Epithelial cell of prostate (primary cell): ENCODE measurements around the gene RPUSD2.
"Not testable (repeated sequence)": the region's sequence is repeated elsewhere in the genome, so short reads cannot be mapped to it uniquely, and the experiment has no call there.

ENCODE experiments used
- DNase-seq: peaks from one replicate; pipeline ENCODE4 v3.0.0-alpha.2; 2011; ENCODE audit warnings: low read depth, low spot score
- H3K27ac ChIP-seq: fragments of 450-650 bp; 2 replicates; pipeline ENCODE4 v1.5.1; 2017; ENCODE audit warnings: mild to moderate bottlenecking

RPUSD2 gene

DNA sequence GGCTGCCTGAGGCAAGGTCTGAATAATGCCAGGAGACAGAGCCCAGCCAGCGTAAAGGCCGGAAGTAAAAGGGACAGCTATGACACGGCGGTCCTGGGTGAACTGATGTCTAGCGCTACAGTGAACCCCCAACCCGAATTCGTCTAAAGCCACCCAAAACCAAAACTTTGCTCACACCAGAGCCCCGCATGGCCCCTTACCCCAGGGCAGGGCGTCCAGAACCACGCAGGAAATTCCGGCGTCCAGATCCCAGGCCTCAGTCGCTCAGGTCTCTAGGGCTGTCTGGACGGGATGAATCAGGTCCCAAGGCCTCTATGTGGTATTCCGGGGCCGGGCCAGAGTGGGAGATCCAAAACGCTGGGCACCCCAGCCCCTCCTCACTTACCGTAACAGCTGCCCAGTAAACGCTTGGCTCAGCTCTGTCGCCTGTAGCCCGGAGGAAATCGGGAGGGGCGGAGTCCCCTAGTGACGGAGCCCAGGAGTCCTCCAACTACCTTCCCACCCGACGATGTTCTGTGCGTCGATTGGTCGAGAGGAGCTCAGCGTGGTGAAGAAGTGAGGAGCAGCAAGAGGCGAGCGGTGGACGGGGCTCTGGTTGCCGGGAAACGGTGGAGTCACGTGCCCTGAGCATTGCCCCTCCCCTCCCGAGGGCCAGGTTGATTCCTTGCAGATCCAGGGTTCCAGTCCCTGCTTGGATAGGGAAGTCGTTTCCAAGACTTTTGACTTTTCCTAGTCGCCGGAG is 4.3 kb upstream of the RPUSD2 start, which contains the start of gene CCDC32:
Gene CCDC32 (minus strand): TSS at position 452 of the 742 bp plus-strand sequence. CDS start 2,027 bp downstream, outside the sequence.
- H3K27ac ChIP-seq: peak within 1 kb of the TSS; percentile 84
- DNase-seq: peak; percentile 94

GRCh38 chr15:40565333-40566238 is 3.5 kb upstream of the RPUSD2 start:
- peak overlapping the region; percentile 84 for H3K27ac ChIP-seq
- DNase-seq: no peak

- DNase-seq: no peak
- no peak overlapping the region for H3K27ac ChIP-seq
Observed at GRCh38 chr15:40567111-40567510, 2.0 kb upstream of the RPUSD2 start.

DNA sequence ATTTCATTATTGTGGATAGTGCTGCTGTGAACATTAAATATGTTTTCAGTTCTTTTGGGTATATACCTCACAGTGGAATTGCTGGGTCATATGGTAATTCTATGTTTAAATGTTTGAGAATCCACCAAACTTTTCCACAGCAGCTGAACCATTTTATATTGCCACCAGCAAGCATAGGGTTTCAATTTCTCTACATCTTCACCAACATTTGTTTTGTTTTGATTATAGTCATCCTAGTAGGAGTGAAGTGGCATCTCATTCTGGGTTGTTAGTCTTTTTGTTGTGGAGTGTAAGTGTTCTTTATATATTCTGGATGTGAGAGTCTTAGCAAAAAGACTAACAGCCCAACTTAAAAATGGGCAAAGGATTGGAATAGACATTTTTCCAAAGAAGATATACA is 6.0 kb downstream of the RPUSD2 start:
- DNase-seq: no peak
- H3K27ac ChIP-seq: no peak overlapping the region

- H3K27ac ChIP-seq, DNase-seq: not testable (repeated sequence)
Observed at GRCh38 chr15:40576914-40577313, 7.8 kb downstream of the RPUSD2 start.

- DNase-seq: no peak
- H3K27ac ChIP-seq: no peak overlapping the region
Observed at GRCh38 chr15:40578892-40579291, 9.8 kb downstream of the RPUSD2 start.

GRCh38 chr15:40581796-40582195 is 12.7 kb downstream of the RPUSD2 start:
- not testable (repeated sequence) for DNase-seq, H3K27ac ChIP-seq

DNA sequence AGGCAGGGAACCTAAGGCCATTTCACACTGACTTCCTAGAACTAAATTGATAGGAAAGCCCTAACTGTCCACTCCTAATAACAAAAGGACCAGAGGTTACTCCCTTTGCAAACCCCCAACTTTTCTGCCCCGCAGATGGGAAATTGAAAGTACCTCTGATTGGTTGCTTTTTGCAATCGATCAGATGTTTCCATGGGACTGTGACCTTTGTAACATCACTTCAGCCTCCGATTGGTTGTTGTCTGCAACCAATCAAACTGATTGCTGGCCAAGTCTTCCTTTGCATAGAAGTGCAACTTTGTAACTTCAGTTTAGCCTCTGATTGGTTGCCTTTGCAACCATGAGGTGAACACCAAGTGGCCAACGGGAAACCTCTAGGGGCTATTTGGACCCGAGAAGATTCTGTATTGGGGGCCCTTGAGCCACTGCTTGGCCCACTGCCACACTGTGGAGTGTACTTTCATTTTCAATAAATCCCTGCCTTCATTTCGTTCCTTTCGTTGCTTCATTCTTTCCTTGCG is 13.7 kb downstream of the RPUSD2 start:
- DNase-seq: no peak
- H3K27ac ChIP-seq: no peak overlapping the region

- H3K27ac ChIP-seq: no peak overlapping the region
- no peak for DNase-seq
Observed at GRCh38 chr15:40584191-40584590, 15.1 kb downstream of the RPUSD2 start.

- H3K27ac ChIP-seq: no peak overlapping the region
- DNase-seq: no peak
Observed at GRCh38 chr15:40590667-40591050, 21.6 kb downstream of the RPUSD2 start.

- H3K27ac ChIP-seq: no peak overlapping the region
- DNase-seq: no peak
Observed at GRCh38 chr15:40591389-40591788, 22.3 kb downstream of the RPUSD2 start.

DNA sequence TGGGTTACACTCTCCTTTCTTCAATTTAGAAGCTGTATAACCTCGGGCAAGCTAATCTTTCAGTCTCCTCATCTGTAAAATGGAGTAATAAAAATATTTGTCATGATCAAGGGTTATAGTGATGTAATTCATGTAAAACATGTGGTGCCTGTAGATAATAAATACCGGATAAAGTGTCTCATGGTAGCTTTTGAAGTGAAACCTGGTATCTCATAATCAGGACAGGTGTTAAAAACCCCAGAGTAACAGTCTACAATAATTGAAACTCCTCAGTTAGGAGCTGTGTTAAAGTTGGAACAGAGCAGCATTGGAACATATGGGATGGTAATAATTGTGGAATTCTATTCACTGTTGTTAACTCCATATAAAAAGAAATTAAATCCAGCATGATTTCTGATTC is 24.1 kb downstream of the RPUSD2 start:
- H3K27ac ChIP-seq: no peak overlapping the region
- no peak for DNase-seq

DNA sequence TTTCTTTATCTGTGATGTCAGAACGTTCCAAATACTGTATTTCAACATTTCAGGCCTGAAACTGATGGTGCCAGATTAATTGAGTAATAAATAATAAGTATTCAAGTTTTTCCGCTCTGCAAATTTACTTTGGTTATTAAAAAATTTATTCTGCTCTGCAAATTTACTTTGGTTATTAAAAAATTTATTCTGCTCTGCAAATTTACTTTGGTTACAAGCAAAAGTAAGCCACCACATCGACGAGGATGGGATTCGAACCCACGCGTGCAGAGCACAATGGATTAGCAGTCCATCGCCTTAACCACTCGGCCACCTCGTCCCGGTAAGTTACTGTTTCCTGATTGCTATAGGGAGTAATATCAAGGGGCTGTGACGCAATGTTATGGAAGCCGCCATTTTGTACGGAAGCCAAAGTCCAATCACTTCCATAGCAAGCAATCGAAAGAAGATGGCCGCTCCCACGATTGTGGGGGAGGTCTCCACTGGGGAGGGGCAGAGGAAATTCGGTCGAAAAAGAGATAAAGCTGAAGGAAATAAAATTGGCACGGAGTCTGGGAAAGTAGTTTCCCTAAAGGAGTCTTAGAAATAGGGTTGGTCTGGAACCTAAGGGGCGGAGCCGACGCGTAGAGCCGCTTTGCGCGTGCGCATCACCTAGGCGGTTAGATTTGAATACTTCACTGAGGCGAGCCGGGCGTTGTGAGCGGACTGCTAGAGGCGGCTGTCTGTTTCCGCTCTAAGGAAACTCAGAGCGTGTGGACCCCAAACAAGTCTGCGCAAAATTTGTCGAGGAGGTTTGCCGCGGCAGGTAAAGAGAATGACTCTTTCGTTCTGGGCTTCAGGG is 24.7 kb downstream of the RPUSD2 start, which contains the start of gene KNL1:
Gene KNL1 (plus strand): TSS at position 662 of the 841 bp plus-strand sequence. CDS start 8,683 bp downstream, outside the sequence.
- DNase-seq: peak; percentile 50
- H3K27ac ChIP-seq: peak within 1 kb of the TSS; percentile 88

DNA sequence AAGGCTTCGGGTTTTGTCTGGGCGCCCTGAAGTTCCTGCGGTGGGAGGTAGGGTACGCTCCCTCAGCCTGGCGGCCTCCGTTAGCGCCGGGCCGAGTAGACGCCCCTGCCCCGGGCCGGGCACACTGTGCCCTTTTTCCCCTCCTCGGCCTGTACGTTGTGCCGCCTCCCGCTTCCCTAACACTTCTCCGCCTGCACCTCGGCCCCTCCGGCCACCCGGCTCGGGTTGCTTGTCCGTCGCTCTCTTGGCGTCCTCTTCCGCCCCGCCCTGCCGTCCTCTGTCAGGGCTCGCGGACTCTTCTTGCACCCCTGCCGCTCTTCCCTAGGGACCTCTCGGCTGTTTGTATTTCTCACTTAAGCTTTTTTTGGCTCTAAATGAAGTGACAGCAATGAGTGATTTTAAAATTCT is 25.3 kb downstream of the RPUSD2 start:
- peak overlapping the region; percentile 88 for H3K27ac ChIP-seq
- no peak for DNase-seq

DNA sequence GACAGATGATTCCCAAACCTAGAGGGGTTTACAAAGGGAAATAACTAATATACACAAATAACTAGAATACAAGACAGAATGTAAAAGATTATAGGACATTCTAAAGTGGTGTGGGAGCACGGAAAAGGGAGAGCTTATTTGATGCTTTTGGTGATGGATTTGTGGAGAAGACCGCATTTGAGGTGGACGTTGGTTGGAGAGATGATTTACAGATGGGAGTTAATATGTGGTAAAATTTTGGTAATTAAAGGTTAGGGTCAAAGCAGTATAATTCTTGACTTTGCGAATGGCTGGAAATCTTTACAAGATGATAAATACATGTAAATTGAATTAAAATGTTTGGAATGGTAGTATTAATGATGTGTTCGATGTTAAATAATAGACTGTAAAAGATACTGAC is 26.1 kb downstream of the RPUSD2 start:
- H3K27ac ChIP-seq: peak overlapping the region; percentile 88
- no peak for DNase-seq

GRCh38 chr15:40595773-40596172 is 26.7 kb downstream of the RPUSD2 start:
- no peak overlapping the region for H3K27ac ChIP-seq
- no peak for DNase-seq

DNA sequence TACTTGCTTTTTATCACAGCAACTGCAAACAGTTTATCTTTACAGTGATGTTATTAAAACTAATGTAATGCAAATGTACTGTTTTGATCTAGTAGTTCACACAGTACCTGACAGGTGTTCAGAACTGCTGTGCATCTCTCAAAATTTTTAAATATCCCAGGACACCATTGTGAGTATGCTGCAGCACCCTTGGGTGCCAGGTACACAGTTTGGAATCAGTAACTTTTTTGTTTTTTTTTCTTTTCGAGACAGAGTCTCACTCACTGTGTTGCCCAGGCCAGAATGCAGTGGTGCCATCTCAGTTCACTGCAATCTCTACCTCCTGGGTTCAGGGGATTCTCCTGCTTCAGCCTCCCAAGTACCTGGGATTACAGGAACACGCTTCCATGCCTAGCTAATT is 27.9 kb downstream of the RPUSD2 start:
- no peak for DNase-seq
- H3K27ac ChIP-seq: no peak overlapping the region

DNA sequence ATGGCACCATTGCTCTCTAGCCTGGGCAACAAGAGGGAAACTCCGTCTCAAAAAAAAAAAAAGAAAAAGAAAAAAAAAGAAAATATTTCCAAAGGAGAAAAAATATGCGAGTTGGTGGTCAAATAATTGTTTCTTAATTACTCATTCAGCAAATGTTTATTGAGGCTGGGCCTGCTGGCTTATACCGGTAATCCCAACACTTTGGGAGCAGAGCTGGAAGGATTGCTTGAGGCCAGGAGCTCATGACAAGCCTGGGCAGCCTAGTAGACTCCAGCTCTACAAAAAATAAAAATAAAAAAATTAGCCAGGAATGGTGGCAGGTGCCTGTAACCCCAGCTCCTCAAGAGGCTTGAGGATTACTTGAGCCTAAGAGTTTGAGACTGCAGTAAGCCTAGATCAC is 29.0 kb downstream of the RPUSD2 start:
- H3K27ac ChIP-seq: no peak overlapping the region
- no peak for DNase-seq

DNA sequence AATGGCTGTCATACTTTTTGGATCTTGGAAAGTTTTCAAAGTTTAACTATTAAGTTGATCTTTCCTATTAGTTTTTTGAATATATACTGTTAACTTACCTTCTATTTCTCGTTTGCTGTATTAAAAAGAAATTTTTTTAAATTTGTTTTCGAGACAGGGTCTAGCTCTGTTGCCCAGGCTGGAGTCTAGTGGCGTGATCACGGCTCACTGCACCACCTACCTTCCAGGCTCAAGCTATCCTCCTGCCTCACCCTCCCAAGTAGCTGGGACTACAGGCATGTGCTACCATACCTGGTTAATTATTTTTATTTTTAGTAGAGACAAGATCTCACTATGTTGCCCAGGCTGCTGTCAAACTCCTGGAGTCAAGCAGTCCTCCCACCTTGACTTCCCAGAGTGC is 29.6 kb downstream of the RPUSD2 start:
- DNase-seq: no peak
- no peak overlapping the region for H3K27ac ChIP-seq

DNA sequence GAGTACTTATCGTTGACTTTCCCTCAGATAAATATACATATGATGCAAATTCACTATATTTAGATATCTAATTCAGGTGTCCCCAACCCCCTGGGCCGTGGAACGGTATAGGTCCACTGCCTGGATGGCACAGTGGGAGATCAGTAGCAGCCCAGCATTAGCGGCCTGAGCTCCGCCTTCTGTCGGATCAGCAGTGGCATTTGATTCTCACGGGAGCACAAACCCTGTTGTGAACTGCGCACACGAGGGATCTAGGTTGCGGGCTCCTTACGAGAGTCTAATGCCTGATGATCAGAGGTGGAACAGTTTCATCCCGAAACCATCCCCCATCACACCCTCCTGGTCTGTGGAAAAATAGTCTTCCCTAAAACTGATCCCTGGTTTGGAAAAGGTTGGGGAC is 31.9 kb downstream of the RPUSD2 start:
- no peak for DNase-seq
- H3K27ac ChIP-seq: no peak overlapping the region
